ENCODE measurements around the gene VEZT. TPM values are rescaled to one million over a fixed set of nuclear protein-coding genes. Genes with fewer than 3 reads are reported as not detected.

The VEZT gene
- total and polyA plus RNA-seq, 9 of the 15 experiments (the other 6 are each of a cell fraction or from before 2014, with no cell fraction given) = 16.1 to 61.5 (median 32.6) TPM

GRCh38 chr12:95177201-95177768, 40.3 kb upstream of the VEZT start:
- BruUV-seq (replicated peaks) = no TSS peak
- FAIRE-seq (no peak), DNase-seq (ENCODE audit: extremely low read depth in 1 of 4, low spot score in 3 of 4) (no peak), ATAC-seq (no peak)
- H3K79me2 ChIP-seq (ENCODE audit: control insufficient read depth, insufficient read depth, low read length) = peaks cover 4% of the 10 kb centered on the region; the same call in 1 of the 3 replicates
- intact Hi-C loops (cut with micrococcal nuclease) (no loop called here), in situ Hi-C loops (cut with MboI) (no loop called here)
- no peak overlapping the region for H3K27ac ChIP-seq (ENCODE audit: extremely low read depth, low read depth, low read length)
- no peak overlapping the region for H2AFZ ChIP-seq (ENCODE audit: low read depth, low read length)
- H3K4me2 ChIP-seq (ENCODE audit: insufficient read depth, low read length) = no peak overlapping the region
- no peaks in the 10 kb centered on the region for H3K9me1 ChIP-seq (ENCODE audit: control insufficient read depth, insufficient read depth, low read length)
- WGBS (ENCODE audit: insufficient coverage, low coverage, missing lambda C conversion rate) = 85% methylated on average over 2 of the region's 2 CpGs
- no peaks in the 10 kb centered on the region for H4K20me1 ChIP-seq (replicated peaks; ENCODE audit: control insufficient read depth, insufficient read depth, low read length)
- TF ChIP-seq KDM5B (IDR thresholded peaks at IDR 0.05; ENCODE audit: insufficient replicate concordance, low read depth, low read length) (no peak), ZNF785 (CRISPR knock-in tag; IDR thresholded peaks at IDR 0.05) (no peak), TOE1 (IDR thresholded peaks at IDR 0.05; ENCODE audit: borderline replicate concordance) (no peak), TOE1 (CRISPR knock-in tag; IDR thresholded peaks at IDR 0.05; ENCODE audit: borderline replicate concordance, low read depth) (no peak), TEAD1 (CRISPR knock-in tag; IDR thresholded peaks at IDR 0.05) (no peak), PPARD (CRISPR knock-in tag; IDR thresholded peaks at IDR 0.05) (no peak), MAX (CRISPR knock-in tag; IDR thresholded peaks at IDR 0.05) (no peak), RFX5 (IDR thresholded peaks at IDR 0.05; ENCODE audit: low read depth, low read length) (no peak), PCBP2 (IDR thresholded peaks at IDR 0.05; ENCODE audit: low read depth, low read length, poor library complexity, severe bottlenecking) (no peak), USF1 (CRISPR knock-in tag; IDR thresholded peaks at IDR 0.05) (no peak)
- TF ChIP-seq, protein P1, sequence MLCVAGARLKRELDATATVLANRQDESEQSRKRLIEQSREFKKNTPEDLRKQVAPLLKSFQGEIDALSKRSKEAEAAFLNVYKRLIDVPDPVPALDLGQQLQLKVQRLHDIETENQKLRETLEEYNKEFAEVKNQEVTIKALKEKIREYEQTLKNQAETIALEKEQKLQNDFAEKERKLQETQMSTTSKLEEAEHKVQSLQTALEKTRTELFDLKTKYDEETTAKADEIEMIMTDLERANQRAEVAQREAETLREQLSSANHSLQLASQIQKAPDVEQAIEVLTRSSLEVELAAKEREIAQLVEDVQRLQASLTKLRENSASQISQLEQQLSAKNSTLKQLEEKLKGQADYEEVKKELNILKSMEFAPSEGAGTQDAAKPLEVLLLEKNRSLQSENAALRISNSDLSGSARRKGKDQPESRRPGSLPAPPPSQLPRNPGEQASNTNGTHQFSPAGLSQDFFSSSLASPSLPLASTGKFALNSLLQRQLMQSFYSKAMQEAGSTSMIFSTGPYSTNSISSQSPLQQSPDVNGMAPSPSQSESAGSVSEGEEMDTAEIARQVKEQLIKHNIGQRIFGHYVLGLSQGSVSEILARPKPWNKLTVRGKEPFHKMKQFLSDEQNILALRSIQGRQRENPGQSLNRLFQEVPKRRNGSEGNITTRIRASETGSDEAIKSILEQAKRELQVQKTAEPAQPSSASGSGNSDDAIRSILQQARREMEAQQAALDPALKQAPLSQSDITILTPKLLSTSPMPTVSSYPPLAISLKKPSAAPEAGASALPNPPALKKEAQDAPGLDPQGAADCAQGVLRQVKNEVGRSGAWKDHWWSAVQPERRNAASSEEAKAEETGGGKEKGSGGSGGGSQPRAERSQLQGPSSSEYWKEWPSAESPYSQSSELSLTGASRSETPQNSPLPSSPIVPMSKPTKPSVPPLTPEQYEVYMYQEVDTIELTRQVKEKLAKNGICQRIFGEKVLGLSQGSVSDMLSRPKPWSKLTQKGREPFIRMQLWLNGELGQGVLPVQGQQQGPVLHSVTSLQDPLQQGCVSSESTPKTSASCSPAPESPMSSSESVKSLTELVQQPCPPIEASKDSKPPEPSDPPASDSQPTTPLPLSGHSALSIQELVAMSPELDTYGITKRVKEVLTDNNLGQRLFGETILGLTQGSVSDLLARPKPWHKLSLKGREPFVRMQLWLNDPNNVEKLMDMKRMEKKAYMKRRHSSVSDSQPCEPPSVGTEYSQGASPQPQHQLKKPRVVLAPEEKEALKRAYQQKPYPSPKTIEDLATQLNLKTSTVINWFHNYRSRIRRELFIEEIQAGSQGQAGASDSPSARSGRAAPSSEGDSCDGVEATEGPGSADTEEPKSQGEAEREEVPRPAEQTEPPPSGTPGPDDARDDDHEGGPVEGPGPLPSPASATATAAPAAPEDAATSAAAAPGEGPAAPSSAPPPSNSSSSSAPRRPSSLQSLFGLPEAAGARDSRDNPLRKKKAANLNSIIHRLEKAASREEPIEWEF (CRISPR knock-in tag; IDR thresholded peaks at IDR 0.05) = no peak
- no peaks in the 10 kb centered on the region for H3K27me3 ChIP-seq (ENCODE audit: control insufficient read depth in 2 of 2, insufficient read depth in 2 of 2, low read length in 2 of 2)
- CTCF ChIA-PET (ENCODE audit: low intra/inter-chr PET ratio) = no interaction called here
- peaks cover 25 to 50% of the 10 kb centered on the region in 2 experiments for H3K4me1 ChIP-seq (replicated peaks in 1 of 2; ENCODE audit: control insufficient read depth in 2 of 2, insufficient read depth in 2 of 2, low read length in 2 of 2)
- POLR2A ChIA-PET = interaction anchor here (1.7 kb wide), 1 partner anchor 10 kb away, joined by 5 read pairs; no protein-coding TSS in a partner anchor
- H3K4me3 ChIP-seq = no peak overlapping the region
- 0 out of 3 replicates have a peak, but pooled peaks cover 1% of the 10 kb centered on the region for H3K36me3 ChIP-seq (ENCODE audit: control insufficient read depth, insufficient read depth, low read length)
- H3K9me3 ChIP-seq (replicated peaks; ENCODE audit: control insufficient read depth, insufficient read depth, low read depth, low read length) = no peaks in the 10 kb centered on the region
- no peak overlapping the region for H3K9ac ChIP-seq (ENCODE audit: insufficient read depth in 1 of 2, low read depth in 2 of 2, low read length in 2 of 2)

Measured in K562 (cell line).